ENCODE data around the gene SKIDA1. TPM values are rescaled to one million over a fixed set of nuclear protein-coding genes. Genes with fewer than 3 reads are reported as not detected.
"Not testable (repeated sequence)": the region's sequence is repeated elsewhere in the genome, so short reads cannot be mapped to it uniquely, and the experiment has no call there.

SKIDA1 gene
- total RNA-seq, 2 donors from 2014 or later: 0.78 to 1.3 TPM

DNA sequence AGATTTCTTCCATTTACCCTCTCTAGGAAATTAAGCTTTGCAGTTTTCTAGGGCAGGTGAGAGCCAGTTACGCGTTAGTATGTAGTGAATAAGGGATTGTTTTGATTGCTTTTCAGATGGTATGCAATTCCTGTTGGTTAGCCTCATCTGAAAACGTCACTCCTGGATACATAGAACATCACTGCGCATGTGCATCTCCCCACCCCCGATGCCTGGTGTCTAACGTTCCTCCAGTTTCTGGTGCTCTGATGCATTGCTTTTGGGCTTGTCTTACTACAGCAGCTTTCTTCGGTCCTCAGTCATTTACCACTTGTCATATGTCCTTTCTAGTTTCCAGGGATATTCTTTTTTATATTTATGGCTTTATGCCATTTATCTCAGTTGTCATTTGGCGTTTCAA is 31.0 kb upstream of the SKIDA1 start:
- Histone ChIP-seq H3K9me3 (no peaks in the 10 kb centered on the region), H3K36me3 (replicated peaks in 1 of 2; ENCODE audit: insufficient read depth in 1 of 2, low read depth in 2 of 2) (peaks cover 0 to 16% of the 10 kb centered on the region in 2 donors), H3K4me1 (no peaks in the 10 kb centered on the region), H3K4me3 (no peak overlapping the region), H3K27ac (no peak overlapping the region), H3K27me3 (no peaks in the 10 kb centered on the region)
- no peak for ATAC-seq
- WGBS, 2 donors: 83 to 88% methylated on average over 8 of the region's 8 CpGs
- TF ChIP-seq, protein P1, sequence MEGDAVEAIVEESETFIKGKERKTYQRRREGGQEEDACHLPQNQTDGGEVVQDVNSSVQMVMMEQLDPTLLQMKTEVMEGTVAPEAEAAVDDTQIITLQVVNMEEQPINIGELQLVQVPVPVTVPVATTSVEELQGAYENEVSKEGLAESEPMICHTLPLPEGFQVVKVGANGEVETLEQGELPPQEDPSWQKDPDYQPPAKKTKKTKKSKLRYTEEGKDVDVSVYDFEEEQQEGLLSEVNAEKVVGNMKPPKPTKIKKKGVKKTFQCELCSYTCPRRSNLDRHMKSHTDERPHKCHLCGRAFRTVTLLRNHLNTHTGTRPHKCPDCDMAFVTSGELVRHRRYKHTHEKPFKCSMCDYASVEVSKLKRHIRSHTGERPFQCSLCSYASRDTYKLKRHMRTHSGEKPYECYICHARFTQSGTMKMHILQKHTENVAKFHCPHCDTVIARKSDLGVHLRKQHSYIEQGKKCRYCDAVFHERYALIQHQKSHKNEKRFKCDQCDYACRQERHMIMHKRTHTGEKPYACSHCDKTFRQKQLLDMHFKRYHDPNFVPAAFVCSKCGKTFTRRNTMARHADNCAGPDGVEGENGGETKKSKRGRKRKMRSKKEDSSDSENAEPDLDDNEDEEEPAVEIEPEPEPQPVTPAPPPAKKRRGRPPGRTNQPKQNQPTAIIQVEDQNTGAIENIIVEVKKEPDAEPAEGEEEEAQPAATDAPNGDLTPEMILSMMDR (IDR thresholded peaks at IDR 0.05): no peak
- TF ChIP-seq POLR2A (IDR thresholded peaks at IDR 0.05): no peak
- DNase-seq: no peak
- intact Hi-C loops (cut with DNase I): no loop called here

DNA sequence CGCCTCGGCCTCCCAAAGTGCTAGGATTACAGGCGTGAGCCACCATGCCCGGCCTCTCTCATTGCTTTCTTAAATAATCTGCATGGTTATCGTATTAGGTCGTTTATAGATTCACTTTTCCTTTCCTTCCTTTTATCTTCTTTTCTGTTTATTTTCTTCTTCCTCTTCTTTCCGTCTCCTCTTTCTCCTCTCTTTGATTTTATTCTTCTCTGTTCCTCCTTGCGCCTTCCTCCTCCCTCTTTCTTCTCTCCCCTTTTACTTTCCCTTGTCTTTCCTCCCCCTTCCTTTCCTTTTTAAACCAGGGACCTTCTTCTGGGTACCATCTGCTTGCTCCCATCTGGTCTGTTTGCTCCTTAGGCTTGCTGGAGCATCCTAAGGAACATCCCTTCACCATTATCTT is 27.2 kb upstream of the SKIDA1 start:
- no peak overlapping the region for H3K4me3 ChIP-seq
- H3K27ac ChIP-seq: no peak overlapping the region
- TF ChIP-seq, protein P1 (IDR thresholded peaks at IDR 0.05): no peak
- no peak for TF ChIP-seq POLR2A (IDR thresholded peaks at IDR 0.05)
- H3K4me1 ChIP-seq: no peaks in the 10 kb centered on the region
- DNase-seq: no peak
- no peaks in the 10 kb centered on the region for H3K27me3 ChIP-seq
- H3K36me3 ChIP-seq (replicated peaks in 1 of 2; ENCODE audit: insufficient read depth in 1 of 2, low read depth in 2 of 2): peaks cover 0 to 15% of the 10 kb centered on the region in 2 donors
- ATAC-seq: no peak
- intact Hi-C loops (cut with DNase I): no loop called here
- no peaks in the 10 kb centered on the region for H3K9me3 ChIP-seq
- 85 to 91% methylated on average over 8 of the region's 8 CpGs for WGBS, 2 donors

DNA sequence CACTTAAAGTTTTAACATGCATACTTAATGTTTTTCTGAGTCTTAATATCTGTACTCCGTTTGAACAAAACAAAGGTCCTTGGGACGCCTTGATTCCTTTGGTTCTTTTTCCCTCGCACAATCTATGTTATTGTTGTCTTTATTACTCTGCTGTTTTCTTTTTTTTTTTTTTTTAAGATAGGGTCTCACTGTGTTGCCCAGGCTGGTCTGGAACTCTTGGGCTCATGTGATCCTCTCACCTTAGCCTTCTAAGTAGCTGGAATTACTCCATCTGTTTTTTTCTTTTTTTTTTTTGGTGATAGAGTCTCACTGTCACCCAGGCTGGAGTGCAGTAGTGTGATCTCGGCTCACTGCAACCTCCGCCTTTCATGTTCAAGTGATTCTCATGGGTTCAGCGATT is 21.8 kb upstream of the SKIDA1 start:
- intact Hi-C loops (cut with DNase I): no loop called here
- Histone ChIP-seq H3K9me3 (no peaks in the 10 kb centered on the region), H3K4me1 (no peaks in the 10 kb centered on the region), H3K27me3 (no peaks in the 10 kb centered on the region), H3K27ac (no peak overlapping the region), H3K36me3 (replicated peaks in 1 of 2; ENCODE audit: insufficient read depth in 1 of 2, low read depth in 2 of 2) (peaks cover 0 to 14% of the 10 kb centered on the region in 2 donors), H3K4me3 (no peak overlapping the region)
- DNase-seq (no peak), ATAC-seq (no peak)
- 95 to 97% methylated on average over 6 of the region's 6 CpGs for WGBS, 2 donors
- TF ChIP-seq, protein P1 (IDR thresholded peaks at IDR 0.05): no peak
- TF ChIP-seq POLR2A (IDR thresholded peaks at IDR 0.05): no peak

DNA sequence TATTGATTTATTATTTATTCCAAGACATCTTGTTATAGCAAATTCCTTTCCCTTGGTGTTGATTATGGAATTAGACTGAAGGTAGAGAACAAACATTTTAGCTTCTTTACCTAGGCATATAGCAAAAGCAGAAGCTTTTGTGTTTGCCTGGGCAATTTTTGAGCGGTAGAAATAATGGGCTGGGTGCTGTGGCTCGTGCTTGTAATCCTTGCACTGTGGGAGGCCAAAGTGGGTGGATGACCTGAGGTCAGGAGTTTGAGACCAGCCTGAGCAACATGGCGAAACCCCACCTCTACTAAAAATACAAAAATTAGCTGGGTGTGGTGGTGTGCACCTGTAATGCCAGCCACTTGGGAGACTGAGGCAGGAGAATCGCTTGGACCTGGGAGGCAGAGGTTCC is 15.2 kb upstream of the SKIDA1 start:
- ATAC-seq; intact Hi-C loops (cut with DNase I); H3K4me3 ChIP-seq; H3K4me1 ChIP-seq; H3K27ac ChIP-seq; DNase-seq; H3K9me3 ChIP-seq; H3K27me3 ChIP-seq: not testable (repeated sequence)
- 95 to 98% methylated on average over 4 of the region's 4 CpGs for WGBS, 2 donors
- H3K36me3 ChIP-seq (replicated peaks in 1 of 2; ENCODE audit: insufficient read depth in 1 of 2, low read depth in 2 of 2): peaks cover 7 to 19% of the 10 kb centered on the region in 2 donors

DNA sequence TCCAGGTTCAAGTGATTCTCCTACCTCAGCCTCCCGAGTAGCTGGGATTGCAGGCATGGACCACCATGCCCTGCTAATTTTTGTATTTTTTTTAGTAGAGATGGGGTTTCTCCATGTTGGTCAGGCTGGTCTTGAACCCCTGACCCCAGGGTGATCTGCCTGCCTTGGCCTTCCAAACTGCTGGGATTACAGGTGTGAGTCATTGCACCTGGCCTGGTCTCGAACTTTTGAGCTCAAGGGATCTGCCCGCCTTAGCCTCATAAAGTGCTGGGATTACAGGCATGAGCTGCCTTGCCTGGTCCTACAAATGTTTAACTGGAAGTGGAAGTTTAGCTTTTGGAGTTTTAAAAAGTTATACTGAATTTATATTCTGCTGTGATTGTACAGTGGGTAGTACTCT is 11.4 kb upstream of the SKIDA1 start:
- Histone ChIP-seq H3K27ac (no peak overlapping the region), H3K27me3 (no peaks in the 10 kb centered on the region), H3K9me3 (no peaks in the 10 kb centered on the region), H3K4me3 (no peak overlapping the region), H3K36me3 (replicated peaks in 1 of 2; ENCODE audit: insufficient read depth in 1 of 2, low read depth in 2 of 2) (peaks cover 7 to 9% of the 10 kb centered on the region in 2 donors), H3K4me1 (peaks cover 25% of the 10 kb centered on the region)
- WGBS, 2 donors: 82 to 84% methylated on average over 3 of the region's 3 CpGs
- no peak for TF ChIP-seq POLR2A (IDR thresholded peaks at IDR 0.05)
- TF ChIP-seq, protein P1 (IDR thresholded peaks at IDR 0.05): no peak
- DNase-seq (no peak), ATAC-seq (no peak)
- intact Hi-C loops (cut with DNase I): no loop called here

DNA sequence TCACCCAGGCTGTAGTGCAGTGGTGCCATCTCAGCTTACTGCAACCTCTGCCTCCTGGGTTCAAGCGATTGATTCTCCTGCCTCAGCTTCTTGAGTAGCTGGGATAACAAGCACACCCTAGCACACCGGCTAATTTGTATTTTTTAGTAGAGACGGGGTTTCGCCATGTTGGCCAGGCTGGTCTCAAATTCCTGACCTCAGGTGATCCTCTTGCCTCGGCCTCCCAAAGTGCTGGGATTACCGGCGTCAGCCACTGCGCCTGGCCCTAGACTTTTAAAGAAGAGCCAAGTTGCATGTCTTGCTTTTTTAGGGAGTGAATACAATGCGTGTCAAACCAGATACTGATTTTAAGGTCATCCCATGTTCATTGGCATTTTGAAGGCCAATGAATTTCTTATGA is 10.5 kb upstream of the SKIDA1 start:
- intact Hi-C loops (cut with DNase I); DNase-seq; H3K9me3 ChIP-seq; H3K4me3 ChIP-seq; H3K36me3 ChIP-seq (replicated peaks in 1 of 2; ENCODE audit: insufficient read depth in 1 of 2, low read depth in 2 of 2); ATAC-seq; H3K27me3 ChIP-seq: not testable (repeated sequence)
- Histone ChIP-seq H3K4me1 (peaks cover 25% of the 10 kb centered on the region), H3K27ac (peak overlapping the region in 3 of 4 donors; percentile 98 to 99 (median 99))
- 83 to 91% methylated on average over 8 to 9 of the region's 9 CpGs for WGBS, 2 donors

All from body of pancreas (tissue), 4 donors.